Ishikawa (cell line): ENCODE data around the gene YPEL3.

Source experiments
- RAD21 ChIP-seq: IDR thresholded peaks from 2 replicates; pipeline ENCODE4 v1.6.1; 2012; ENCODE audit warnings: low read depth
- TAF1 ChIP-seq: IDR thresholded peaks from 2 replicates; pipeline ENCODE4 v1.6.1; 2012; ENCODE audit warnings: low read depth, mild to moderate bottlenecking
- TCF12 ChIP-seq: IDR thresholded peaks from 2 replicates; pipeline ENCODE4 v1.6.1; 2012; ENCODE audit warnings: low read depth
- YY1 ChIP-seq: IDR thresholded peaks from 2 replicates; pipeline ENCODE4 v1.6.1; 2012; ENCODE audit warnings: low read depth
- ZBTB7A ChIP-seq: IDR thresholded peaks from 2 replicates; pipeline ENCODE4 v1.6.1; 2012; ENCODE audit warnings: low read depth
- TF ChIP-seq, protein P1 (sequence below): IDR thresholded peaks from 2 replicates; pipeline ENCODE4 v1.6.1; 2012

- TF ChIP-seq TCF12 (no peak), RAD21 (no peak), YY1 (no peak), ZBTB7A (no peak), TAF1 (no peak)
- TF ChIP-seq, protein P1, sequence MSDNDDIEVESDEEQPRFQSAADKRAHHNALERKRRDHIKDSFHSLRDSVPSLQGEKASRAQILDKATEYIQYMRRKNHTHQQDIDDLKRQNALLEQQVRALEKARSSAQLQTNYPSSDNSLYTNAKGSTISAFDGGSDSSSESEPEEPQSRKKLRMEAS: no peak
Observed at GRCh38 chr16:30121741-30122571, 25.9 kb upstream of the YPEL3 start.
